AG04449 (cell line): ENCODE data around the gene CCDC97.
"Not testable (repeated sequence)": the region's sequence is repeated elsewhere in the genome, so short reads cannot be mapped to it uniquely, and the experiment has no call there.

ENCODE experiments used
- CTCF ChIA-PET: fragments of 350-600 bp; formaldehyde crosslinking; extraction: SDS; loops from one replicate; lab custom pipeline; 2021; ENCODE audit warnings: antibody characterized with exemption; lab: Yijun Ruan, JAX
- POLR2A ChIA-PET: fragments of 400-600, 350-600 bp; formaldehyde crosslinking; extraction: SDS; loops from one replicate; lab custom pipeline; 2020; ENCODE audit warnings: antibody characterized with exemption, inconsistent platforms; lab: Yijun Ruan, JAX
- DNase-seq: peaks from one replicate; pipeline ENCODE4 v3.0.0-alpha.2; 2010; ENCODE audit warnings: low read depth, low spot score
- H3K4me3 ChIP-seq: 2 replicates; pipeline ENCODE4 v1.5.1; 2011; ENCODE audit warnings: low read depth, mild to moderate bottlenecking, control low read depth, low read length
- CTCF ChIP-seq: IDR thresholded peaks from one replicate; pipeline ENCODE4 v1.5.1; 2011; ENCODE audit warnings: mild to moderate bottlenecking, moderate library complexity, low read length, control low read depth, inconsistent platforms; ENCODE audit not compliant: insufficient read depth; ENCODE audit errors: missing control alignments

The CCDC97 gene

GRCh38 chr19:41274802-41275201 lies 35.2 kb upstream of the CCDC97 start:
- no peak for DNase-seq
- no peak for TF ChIP-seq CTCF
- H3K4me3 ChIP-seq, result no peak overlapping the region
- CTCF ChIA-PET, result interaction anchor here (0.8 to 2.1 kb wide), 5 partner anchors 9 to 70 kb away, joined by 3 to 6 read pairs (median 4); no protein-coding TSS in a partner anchor
- POLR2A ChIA-PET, result no interaction called here

DNA sequence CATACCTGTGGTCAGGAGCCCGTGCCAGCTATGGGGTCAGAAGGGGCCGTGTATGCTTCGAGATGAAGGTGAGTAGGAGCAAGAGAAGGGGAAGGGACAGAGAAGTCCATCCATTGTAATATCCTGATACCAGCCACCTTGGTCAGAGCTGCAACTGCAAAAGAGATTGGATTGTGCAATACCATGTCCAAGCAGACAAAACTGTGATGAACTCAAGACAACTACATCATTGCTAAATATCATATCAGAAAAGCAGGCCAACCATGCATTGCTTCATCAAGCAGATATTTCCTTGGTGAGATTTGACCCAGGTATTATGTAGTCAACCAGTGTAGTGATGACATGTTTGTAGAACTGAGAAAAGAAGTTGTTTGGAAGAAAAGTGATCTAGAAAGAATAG lies 33.7 kb upstream of the CCDC97 start:
- H3K4me3 ChIP-seq, result no peak overlapping the region
- ChIA-PET CTCF (interaction anchor here (1.2 to 4.3 kb wide), 4 partner anchors 11 to 72 kb away, joined by 3 to 20 read pairs (median 7); partner anchors contain the start of gene HNRNPUL1), POLR2A (no interaction called here)
- no peak for DNase-seq
- no peak for TF ChIP-seq CTCF

- ChIA-PET CTCF (interaction anchor here (2.2 to 4.3 kb wide), 4 partner anchors 13 to 74 kb away, joined by 5 to 20 read pairs (median 8); partner anchors contain the start of gene HNRNPUL1), POLR2A (interaction anchor here (1.2 kb wide), 1 partner anchor 9 kb away, joined by 3 read pairs; no protein-coding TSS in a partner anchor)
- TF ChIP-seq CTCF, result no peak
- no peak overlapping the region for H3K4me3 ChIP-seq
- no peak for DNase-seq
Measured at GRCh38 chr19:41278478-41278877, 31.5 kb upstream of the CCDC97 start.

GRCh38 chr19:41288673-41289530 lies 21.1 kb upstream of the CCDC97 start:
- no peak for TF ChIP-seq CTCF
- ChIA-PET POLR2A (interaction anchor here (0.6 kb wide), 1 partner anchor 54 kb away, joined by 3 read pairs; no protein-coding TSS in a partner anchor), CTCF (interaction anchor here (0.8 to 12.7 kb wide), 4 partner anchors 20 to 282 kb away, joined by 3 to 164 read pairs (median 6); partner anchors contain the start of gene CCDC97)
- no peak for DNase-seq
- no peak overlapping the region for H3K4me3 ChIP-seq

GRCh38 chr19:41289814-41290213 lies 20.2 kb upstream of the CCDC97 start:
- DNase-seq, POLR2A ChIA-PET, H3K4me3 ChIP-seq: not testable (repeated sequence)
- CTCF ChIA-PET, result interaction anchor here (12.7 kb wide), 1 partner anchor 20 kb away, joined by 164 read pairs; the partner anchor contains the start of gene CCDC97

DNA sequence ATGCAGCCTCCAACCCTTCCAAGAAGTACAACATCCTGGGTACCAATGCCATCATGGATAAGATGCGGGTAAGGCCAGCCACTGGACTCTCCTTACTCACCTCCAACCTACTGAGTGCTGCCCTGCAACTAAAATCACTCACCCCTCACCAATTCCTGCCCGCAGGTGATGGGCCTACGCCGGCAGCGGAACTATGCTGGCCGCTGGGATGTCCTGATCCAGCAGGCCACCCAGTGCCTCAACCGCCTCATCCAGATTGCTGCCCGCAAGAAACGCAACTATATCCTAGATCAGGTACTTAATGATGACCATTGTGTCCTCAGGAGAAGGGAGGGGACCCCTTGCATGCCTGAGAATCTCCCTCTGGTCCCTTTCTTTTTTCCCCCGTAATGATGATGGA lies 15.6 kb upstream of the CCDC97 start:
- ChIA-PET CTCF (interaction anchor here (12.7 kb wide), 1 partner anchor 15 kb away, joined by 164 read pairs; the partner anchor contains the start of gene CCDC97), POLR2A (interaction anchor here (0.7 kb wide), 1 partner anchor 14 kb away, joined by 3 read pairs; no protein-coding TSS in a partner anchor)
- no peak for DNase-seq
- TF ChIP-seq CTCF, result no peak
- no peak overlapping the region for H3K4me3 ChIP-seq
